HG02623 (cell line): ENCODE results near the gene CPNE5.
"Not testable (repeated sequence)": the region's sequence is repeated elsewhere in the genome, so short reads cannot be mapped to it uniquely, and the experiment has no call there.

ENCODE experiments used
- ATAC-seq: cut with Tn5 transposase; IDR thresholded peaks from one replicate; pipeline ENCODE4 v1.9.1; 2021; ENCODE audit warnings: moderate library complexity; ENCODE audit not compliant: unreplicated experiment

The CPNE5 gene

DNA sequence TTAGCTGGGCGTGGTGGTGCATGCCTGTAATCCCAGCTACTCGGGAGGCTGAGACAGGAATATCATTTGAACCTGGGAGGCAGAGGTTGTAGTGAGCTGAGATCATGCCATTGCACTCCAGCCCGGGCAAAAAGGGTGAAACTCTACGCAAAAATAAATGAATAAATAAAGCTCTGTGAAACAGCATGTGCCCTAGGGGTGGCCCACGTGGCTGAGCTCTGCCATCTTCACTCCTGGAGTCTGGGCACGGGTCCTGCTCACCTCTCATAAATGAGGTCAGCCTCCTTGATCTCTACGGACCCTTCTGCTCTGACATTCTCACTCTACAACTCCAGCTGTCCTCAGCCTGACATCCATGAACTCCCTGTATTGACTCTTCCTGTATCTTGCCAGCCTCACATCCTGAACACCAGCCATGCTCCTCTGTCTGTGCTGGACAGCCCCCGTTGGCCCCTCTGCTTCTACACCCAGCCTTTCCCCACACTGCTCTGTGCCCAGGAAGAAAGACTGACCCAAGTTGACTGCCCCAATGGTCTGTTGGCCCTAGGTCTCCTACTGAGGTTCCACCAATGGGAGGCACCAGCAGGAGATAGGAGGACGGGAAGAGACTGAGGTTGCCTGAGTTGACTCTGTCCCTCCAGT, 21.9 kb downstream of the CPNE5 start:
- ATAC-seq = no peak

- ATAC-seq = no peak
These were observed 23.1 kb downstream of the CPNE5 start for GRCh38 chr6:36815962-36816735.

DNA sequence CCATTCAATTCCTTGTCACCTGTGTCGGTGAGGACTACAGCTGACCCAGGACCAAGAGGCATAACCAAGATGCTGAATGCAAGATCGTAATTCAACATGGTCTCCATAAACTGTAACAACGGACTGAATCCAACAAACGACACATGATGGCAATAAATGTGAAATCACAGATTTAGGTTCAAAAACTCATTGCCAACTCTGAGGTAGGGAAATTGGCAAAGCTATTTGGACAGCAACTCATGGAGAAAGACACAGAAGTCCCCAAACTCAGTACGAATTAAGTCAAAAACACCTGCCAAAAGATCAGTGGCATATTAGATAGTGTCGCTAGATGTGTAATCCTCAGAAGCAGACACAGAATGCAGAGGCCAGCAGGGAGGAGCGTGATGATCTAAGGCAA, 25.0 kb downstream of the CPNE5 start:
- ATAC-seq = no peak

DNA sequence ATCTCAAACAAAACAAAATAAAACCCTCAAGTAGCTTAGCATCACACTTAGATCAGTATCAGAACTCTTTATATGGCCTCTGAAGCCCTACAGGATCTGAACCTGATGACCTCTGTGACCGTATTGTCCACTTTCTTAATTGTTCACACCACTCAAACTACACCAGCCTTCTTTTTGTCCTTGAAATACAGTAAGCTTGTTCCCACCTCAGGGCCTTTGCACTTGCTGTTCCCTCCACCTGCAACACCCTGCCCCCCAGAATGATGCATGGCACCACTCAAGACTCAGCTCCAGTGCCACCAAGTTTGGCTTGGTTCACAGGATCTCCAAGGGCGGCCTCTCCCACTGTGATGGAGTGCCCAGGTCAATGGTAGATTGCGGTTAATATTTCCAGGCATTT, 25.7 kb downstream of the CPNE5 start:
- no peak for ATAC-seq

GRCh38 chr6:36813047-36813446, 26.2 kb downstream of the CPNE5 start:
- not testable (repeated sequence) for ATAC-seq

DNA sequence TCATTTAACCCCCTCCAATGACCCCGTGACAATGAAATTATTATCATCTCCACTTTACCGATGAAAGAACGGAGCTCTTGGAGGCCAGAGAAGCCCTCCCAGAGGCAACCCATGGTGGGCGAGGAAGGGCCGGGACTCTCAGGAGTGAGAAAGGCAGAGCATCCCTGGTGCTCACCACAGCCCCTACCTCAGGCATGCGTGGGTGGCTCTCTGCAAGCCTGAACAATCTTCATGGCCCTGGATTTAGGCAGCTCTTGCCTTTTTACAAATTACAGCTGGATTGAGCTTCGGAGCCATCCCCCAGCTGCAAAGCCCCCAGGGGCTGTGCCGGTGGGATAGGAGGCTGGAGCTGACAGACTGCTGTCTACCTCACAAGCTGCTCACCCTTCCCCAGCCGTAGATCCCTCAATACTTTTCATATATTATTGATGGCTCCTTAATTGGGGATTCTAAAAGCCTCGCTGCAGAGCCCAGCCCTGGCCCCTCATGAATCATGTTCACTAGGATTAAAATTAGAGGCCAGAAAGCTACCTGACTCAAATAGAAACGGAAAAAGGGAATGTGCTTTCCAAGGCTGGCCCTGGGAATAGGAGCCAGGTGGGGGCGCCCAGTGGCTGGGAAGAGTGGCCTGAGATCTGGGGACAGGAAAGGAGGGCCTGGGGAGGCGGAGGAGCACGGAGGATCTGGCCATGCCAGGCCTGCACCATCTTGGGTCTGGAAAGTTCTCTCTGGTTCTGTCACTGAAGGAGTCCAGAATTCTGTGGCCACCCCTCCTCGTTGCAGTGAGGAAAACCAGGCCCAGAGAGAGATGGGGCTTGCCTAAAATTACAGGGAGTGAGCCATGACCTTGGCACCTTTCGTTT, 29.1 kb downstream of the CPNE5 start:
- ATAC-seq = no peak

DNA sequence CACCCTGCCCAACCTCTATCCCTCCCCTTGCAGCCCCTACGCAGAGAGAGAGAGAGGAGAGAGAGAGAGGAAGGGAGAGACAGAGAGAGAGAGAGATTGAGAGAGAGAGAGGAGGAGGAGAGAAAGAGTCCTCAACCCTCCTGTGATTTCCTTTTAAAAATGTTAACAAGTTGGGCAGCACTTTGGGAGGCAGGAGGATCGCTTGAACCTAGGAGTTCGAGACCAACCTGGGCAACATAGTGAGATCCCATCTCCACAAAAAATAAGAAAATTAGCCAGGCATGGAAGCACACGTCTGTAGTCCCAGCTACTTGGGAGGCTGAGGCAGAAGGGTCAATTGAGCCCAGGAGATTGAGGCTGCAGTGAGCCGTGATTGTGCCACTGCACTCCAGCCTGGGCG, 30.1 kb downstream of the CPNE5 start:
- ATAC-seq = no peak

GRCh38 chr6:36808634-36809033, 30.6 kb downstream of the CPNE5 start:
- no peak for ATAC-seq

GRCh38 chr6:36807750-36808149, 31.5 kb downstream of the CPNE5 start:
- no peak for ATAC-seq

DNA sequence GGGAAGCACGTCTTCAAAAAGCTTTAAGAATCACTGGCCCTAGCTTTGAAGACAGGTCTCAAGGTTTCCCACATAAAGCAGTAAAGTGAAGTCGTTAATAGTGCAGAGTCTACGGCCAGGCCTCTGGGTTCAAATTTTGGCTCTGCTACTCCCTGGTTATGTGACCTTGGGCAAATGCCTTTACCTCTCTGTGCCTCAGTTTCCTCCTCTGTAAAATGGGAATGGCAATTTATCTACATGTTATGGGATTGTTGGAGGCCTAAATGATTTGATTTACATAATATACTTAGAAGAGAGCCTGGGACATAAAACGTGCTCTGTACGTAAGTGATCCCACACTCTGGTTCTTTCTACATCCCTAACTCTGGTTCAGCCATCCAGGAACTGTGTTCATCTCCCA, 32.1 kb downstream of the CPNE5 start:
- ATAC-seq = no peak

DNA sequence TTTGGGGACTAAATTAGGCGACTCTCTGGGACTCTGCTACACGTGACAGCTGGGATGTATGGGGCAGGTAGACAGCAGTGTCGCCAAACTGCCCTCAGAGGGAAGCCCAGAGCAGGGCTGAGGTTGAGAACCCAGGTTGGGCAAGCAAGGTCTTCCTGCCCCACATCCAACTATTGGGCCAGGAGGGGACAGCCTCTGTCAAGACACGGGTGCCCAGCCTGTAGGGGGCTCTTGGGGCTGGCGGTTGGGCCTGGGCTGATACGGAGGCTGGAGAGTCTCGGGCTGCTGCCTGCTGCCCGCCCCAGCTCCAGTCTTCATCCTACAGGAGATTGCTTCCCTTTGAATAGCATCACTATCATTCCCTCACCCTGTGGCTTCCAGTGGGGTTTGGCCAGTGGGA, 33.3 kb downstream of the CPNE5 start:
- no peak for ATAC-seq

DNA sequence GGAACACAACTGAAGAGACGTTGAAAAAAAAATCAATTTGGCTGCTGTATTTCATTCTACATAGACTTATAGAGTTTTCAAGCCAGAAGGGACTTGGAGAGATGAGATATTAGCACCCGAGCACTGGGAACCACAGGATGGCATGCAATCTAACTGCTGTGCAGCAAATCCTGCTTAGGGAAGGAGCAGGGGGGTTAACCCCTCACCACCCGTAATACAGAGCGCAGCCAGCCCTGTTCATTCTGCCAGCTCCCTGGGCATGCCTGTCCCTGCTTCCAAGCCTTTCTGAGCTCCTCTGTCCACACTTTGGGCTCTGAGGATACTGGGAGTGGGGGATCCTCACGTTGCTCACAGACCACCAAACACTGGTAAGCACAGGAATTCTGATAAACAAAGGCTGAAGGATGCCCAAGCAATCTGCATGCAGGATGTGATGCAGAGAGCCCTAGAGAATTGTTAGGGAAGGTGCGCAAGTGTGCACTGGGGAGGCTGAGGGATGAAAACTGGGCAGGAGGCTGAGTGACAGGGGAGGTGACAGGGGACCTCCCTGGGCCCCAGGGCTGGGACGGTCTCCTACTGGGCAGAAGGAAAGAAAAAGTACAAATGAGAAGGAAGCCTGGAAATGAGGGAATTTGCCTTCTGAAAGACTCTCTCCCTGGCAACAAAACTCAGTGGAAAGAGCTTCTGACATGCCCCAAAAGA, 34.0 kb downstream of the CPNE5 start:
- ATAC-seq = no peak

DNA sequence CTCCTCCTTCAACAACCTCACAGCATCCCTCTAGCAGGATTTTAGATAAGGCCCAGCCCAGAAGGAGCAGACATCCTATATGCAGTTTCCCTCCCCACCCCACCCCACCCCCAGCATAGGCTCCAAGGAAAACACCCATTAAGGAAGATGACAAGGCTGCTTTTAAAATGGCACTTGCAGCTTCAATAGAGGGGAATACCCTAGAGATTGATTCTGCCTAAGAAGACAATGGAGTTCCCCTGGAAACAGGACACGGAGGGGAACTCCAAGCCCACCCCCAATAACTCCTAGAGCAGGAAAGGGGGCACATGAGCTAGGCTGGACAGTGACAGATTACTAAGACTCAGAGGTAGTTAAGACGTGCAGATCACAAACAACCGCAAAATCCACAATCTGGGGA, 34.7 kb downstream of the CPNE5 start:
- no peak for ATAC-seq

GRCh38 chr6:36803908-36804307, 35.3 kb downstream of the CPNE5 start:
- no peak for ATAC-seq

DNA sequence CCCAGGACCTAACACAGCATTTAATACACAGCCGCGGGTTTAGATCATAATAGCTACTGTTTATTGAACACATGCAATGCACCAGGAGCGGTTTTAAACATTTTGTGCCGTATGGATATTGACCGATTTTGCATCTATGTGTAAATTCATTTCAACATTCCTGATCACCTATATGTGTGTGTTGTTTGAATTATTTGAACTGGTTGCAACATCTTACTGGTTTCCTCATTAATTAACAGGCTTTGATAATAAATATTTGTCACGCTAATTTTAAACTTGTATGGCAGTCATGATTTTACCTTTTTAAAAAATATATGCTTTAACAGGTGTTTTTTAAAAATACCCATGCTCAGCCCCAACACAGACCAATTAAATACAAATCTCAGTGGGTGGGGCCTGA, 35.8 kb downstream of the CPNE5 start:
- ATAC-seq = no peak

- ATAC-seq = no peak
These were observed 38.8 kb downstream of the CPNE5 start for GRCh38 chr6:36800223-36801076.

DNA sequence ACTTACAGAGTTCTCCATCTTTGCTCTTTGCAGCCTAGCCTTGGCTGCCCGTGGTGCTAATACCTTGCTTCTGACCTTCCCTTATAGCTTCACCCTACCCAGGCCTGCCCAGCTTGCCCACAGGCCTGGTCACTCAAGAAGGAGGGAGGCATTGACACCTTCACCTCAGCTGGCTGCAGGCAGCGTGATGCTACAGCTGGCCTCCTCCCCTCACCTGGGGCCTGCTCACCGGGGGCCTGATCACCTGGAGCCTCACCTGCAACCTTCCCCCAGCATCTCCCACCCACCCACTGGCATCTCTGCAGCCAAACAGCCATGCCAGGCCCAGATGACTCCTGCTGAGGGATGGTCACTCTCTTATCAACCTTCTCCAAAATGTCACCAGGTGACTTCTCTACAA, 40.4 kb downstream of the CPNE5 start:
- ATAC-seq = no peak

- no peak for ATAC-seq
These were observed 41.6 kb downstream of the CPNE5 start for GRCh38 chr6:36797653-36798052.

DNA sequence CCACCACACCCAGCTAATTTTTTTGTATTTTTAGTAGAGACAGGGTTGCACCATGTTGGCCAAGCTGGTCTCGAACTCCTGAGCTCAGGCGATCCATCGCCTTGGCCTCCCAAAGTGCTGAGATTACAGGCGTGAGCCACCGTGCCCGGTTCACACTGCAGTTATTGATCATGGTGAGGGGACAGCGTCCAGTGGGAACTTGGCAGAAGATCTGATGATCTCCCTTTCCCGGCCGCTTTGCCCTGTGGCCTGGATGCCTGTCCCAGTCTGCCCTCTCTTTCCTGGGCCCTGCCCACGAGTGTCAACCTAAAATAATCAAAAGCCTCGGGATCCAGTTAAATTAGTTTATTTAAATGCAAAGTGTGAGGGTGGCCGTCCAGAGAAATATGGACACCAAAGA, 42.2 kb downstream of the CPNE5 start:
- ATAC-seq = no peak

DNA sequence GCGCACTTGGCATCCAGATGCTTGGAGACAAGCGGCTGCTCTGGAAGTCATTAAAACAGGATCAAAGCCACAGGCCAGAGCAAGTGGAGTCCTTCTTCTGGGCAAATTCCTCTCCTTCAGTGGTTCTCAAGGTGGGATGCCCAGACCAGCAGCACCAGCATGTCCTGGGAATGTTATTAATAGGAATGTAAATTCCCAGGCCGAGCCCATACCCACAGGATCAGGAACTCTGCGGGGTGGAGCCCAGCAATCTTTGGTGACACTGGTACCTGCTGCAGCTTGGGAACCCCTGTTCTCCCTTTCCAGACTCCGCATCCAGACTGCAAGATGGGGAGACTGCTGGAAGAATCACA, 44.6 kb downstream of the CPNE5 start:
- no peak for ATAC-seq
